Panc1 (cell line): ENCODE results near the gene RICTOR. TPM values are rescaled to one million over a fixed set of nuclear protein-coding genes. Genes with fewer than 3 reads are reported as not detected.

ENCODE experiments used
- ATAC-seq: fragments of 200-7000 bp; cut with Tn5 transposase; 2 replicates; pipeline ENCODE4 v1.9.1; 2020; ENCODE audit warnings: mild to moderate bottlenecking, moderate library complexity
- BruUV-seq: library from RNA; stranded (reverse); fragments of 400-500 nt; replicated peaks from 2 replicates; lab custom pipeline; 2021; lab: Mats Ljungman, UMichigan
- CTCF ChIA-PET: fragments of 300-600 bp; sonication (Branson Sonifier 250); formaldehyde crosslinking; loops from one replicate; lab custom pipeline; 2022; ENCODE audit warnings: antibody characterized with exemption; lab: Charles Lee
- POLR2A ChIA-PET: fragments of 300-600 bp; sonication (Branson Sonifier 250); formaldehyde crosslinking; loops from one replicate; lab custom pipeline; 2022; ENCODE audit warnings: antibody characterized with exemption; lab: Charles Lee
- DNase-seq: peaks from one replicate; pipeline ENCODE4 v3.0.0-alpha.2; 2010; ENCODE audit warnings: low read depth, low spot score
- H3K27ac ChIP-seq: 2 replicates; pipeline ENCODE4 v1.5.1; 2011; ENCODE audit warnings: mild to moderate bottlenecking, low read length, inconsistent platforms
- H3K27me3 ChIP-seq: fragments of 200-500 bp; sonication (Bioruptor generic); 2 replicates; pipeline ENCODE4 v1.6.0; 2014; ENCODE audit warnings: low read length, inconsistent platforms; ENCODE audit not compliant: control insufficient read depth, insufficient read depth
- H3K36me3 ChIP-seq: fragments of 200-500 bp; sonication (Bioruptor generic); 2 replicates; pipeline ENCODE4 v1.5.1; 2014; ENCODE audit warnings: inconsistent platforms, mild to moderate bottlenecking, low read length, moderate library complexity; ENCODE audit not compliant: control insufficient read depth, insufficient read depth
- H3K4me1 ChIP-seq: 2 replicates; pipeline ENCODE4 v1.5.1; 2011; ENCODE audit warnings: inconsistent platforms, mild to moderate bottlenecking, low read length, moderate library complexity; ENCODE audit not compliant: control insufficient read depth, insufficient read depth
- H3K4me3 ChIP-seq, 2 experiments: 2 replicates each; pipeline ENCODE4 v1.5.1; 2011 to 2012; ENCODE audit warnings: low read depth in 2 of 2, low read length in 2 of 2, mild to moderate bottlenecking in 2 of 2, inconsistent platforms in 1 of 2, moderate library complexity in 1 of 2
- H3K9me3 ChIP-seq: fragments of 200-500 bp; sonication (Bioruptor generic); 2 replicates; pipeline ENCODE4 v1.5.1; 2014; ENCODE audit warnings: low read depth, mild to moderate bottlenecking, inconsistent platforms, low read length, moderate library complexity; ENCODE audit not compliant: control insufficient read depth, insufficient read depth
- POLR2AphosphoS5 ChIP-seq: IDR thresholded peaks from 2 replicates; pipeline ENCODE4 v1.6.1; 2012; ENCODE audit warnings: mild to moderate bottlenecking, low read depth, low read length, moderate library complexity
- SIN3A ChIP-seq: IDR thresholded peaks from 2 replicates; pipeline ENCODE4 v1.6.1; 2012; ENCODE audit warnings: low read depth, mild to moderate bottlenecking, low read length, moderate library complexity, borderline replicate concordance; ENCODE audit not compliant: insufficient read depth
- TCF7L2 ChIP-seq: IDR thresholded peaks from 2 replicates; pipeline ENCODE4 v1.6.1; 2011; ENCODE audit warnings: mild to moderate bottlenecking, low read depth, low read length, inconsistent platforms
- in situ Hi-C: cut with HindIII; loops from 2 replicates; pipeline ENCODE4 v1.10.0; 2016; ENCODE audit warnings: low sequenced_read_pairs, low pct_unique_long_range_greater_than_20kb
- intact Hi-C: fragments of 100-400 bp; cut with micrococcal nuclease; formaldehyde crosslinking; loops from one replicate; pipeline ENCODE4 v1.10.0; 2022; ENCODE audit not compliant: unreplicated experiment
- total RNA-seq: library from RNA; stranded (reverse); gene quantifications from one replicate; pipeline ENCODE4 v1.2.1, GENCODE V29; 2021; ENCODE audit not compliant: unreplicated experiment
- TF ChIP-seq, protein P1 (sequence below): fragments of 450-650 bp; IDR thresholded peaks from 2 replicates; pipeline ENCODE4 v1.5.1; 2017; ENCODE audit warnings: mild to moderate bottlenecking
- TF ChIP-seq, protein P2 (sequence below), 2 experiments: IDR thresholded peaks; 2 replicates each; pipeline ENCODE4 v1.6.1; 2011 to 2012; ENCODE audit warnings: low read depth in 2 of 2, control low read depth in 1 of 2, low read length in 1 of 2, mild to moderate bottlenecking in 1 of 2, moderate library complexity in 1 of 2; ENCODE audit not compliant: insufficient read depth in 1 of 2

The RICTOR gene
- total RNA-seq, 1 experiment from 2014 or later, result 21.3 TPM

DNA sequence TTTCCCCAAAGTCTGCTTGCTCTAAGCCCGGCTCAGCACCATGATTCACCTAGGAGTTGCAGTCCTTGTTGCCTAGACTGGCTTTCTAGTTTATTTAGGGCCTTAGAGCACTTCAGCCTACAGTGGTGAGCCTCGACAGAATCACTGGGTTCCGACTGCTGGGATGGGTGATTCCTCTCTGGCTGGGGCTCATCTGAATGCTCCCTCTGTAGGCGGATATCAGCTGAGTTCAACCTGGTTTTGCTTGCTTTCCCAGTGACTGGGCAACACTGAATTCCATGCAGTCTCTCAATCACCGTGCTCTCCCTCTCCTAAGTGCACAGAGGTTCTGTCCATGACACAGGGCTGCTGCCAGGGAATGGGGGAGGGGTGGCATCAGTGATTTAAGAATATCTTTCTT lies 174.3 kb downstream of the RICTOR start:
- DNase-seq (no peak), ATAC-seq (0 out of 2 replicates have a peak, but pooled peaks have one; percentile 34)

DNA sequence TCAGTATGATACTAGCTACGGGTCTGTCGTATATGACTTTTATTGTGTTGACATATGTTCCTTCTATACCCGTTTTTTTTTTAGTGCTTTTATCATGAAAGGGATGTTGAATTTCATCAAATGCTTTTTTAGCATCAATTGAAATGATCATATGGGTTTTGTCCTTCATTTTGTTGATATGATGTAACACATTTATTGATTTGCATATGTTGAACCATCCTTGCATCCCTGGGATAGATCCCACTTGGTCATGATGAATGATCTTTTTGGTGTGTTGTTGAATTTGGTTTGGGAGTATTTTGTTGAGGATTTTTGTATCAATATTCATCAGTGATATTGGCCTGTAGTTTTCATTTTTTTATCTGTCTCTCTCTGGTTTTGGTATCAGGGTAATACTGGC lies 177.4 kb downstream of the RICTOR start:
- in situ Hi-C loops, result no loop called here

More for the DNA sequence above, 174.3 kb downstream of the RICTOR start:
- Histone ChIP-seq H3K4me1 (no peaks in the 10 kb centered on the region), H3K27ac (no peak overlapping the region), H3K36me3 (peaks cover 13% of the 10 kb centered on the region), H3K4me3 (no peak overlapping the region), H3K27me3 (no peaks in the 10 kb centered on the region), H3K9me3 (no peaks in the 10 kb centered on the region)
- POLR2A ChIA-PET, result no interaction called here
- CTCF ChIA-PET, result no interaction called here
- in situ Hi-C loops, result no loop called here
- TF ChIP-seq, protein P1, sequence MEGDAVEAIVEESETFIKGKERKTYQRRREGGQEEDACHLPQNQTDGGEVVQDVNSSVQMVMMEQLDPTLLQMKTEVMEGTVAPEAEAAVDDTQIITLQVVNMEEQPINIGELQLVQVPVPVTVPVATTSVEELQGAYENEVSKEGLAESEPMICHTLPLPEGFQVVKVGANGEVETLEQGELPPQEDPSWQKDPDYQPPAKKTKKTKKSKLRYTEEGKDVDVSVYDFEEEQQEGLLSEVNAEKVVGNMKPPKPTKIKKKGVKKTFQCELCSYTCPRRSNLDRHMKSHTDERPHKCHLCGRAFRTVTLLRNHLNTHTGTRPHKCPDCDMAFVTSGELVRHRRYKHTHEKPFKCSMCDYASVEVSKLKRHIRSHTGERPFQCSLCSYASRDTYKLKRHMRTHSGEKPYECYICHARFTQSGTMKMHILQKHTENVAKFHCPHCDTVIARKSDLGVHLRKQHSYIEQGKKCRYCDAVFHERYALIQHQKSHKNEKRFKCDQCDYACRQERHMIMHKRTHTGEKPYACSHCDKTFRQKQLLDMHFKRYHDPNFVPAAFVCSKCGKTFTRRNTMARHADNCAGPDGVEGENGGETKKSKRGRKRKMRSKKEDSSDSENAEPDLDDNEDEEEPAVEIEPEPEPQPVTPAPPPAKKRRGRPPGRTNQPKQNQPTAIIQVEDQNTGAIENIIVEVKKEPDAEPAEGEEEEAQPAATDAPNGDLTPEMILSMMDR, result no peak
- TF ChIP-seq TCF7L2, result no peak
- no peak for TF ChIP-seq SIN3A
- TF ChIP-seq POLR2AphosphoS5, result no peak
- intact Hi-C loops, result no loop called here
- BruUV-seq, result no TSS peak

More for the DNA sequence above, 177.4 kb downstream of the RICTOR start:
- no TSS peak for BruUV-seq
- POLR2A ChIA-PET, result no interaction called here
- ATAC-seq (no peak), DNase-seq (no peak)
- Histone ChIP-seq H3K4me1 (no peaks in the 10 kb centered on the region), H3K36me3 (no peaks in the 10 kb centered on the region), H3K27ac (no peak overlapping the region), H3K27me3 (no peaks in the 10 kb centered on the region), H3K4me3 (no peak overlapping the region), H3K9me3 (no peaks in the 10 kb centered on the region)
- CTCF ChIA-PET, result no interaction called here
- intact Hi-C loops, result no loop called here
- TF ChIP-seq TCF7L2, result no peak
- TF ChIP-seq, protein P2, sequence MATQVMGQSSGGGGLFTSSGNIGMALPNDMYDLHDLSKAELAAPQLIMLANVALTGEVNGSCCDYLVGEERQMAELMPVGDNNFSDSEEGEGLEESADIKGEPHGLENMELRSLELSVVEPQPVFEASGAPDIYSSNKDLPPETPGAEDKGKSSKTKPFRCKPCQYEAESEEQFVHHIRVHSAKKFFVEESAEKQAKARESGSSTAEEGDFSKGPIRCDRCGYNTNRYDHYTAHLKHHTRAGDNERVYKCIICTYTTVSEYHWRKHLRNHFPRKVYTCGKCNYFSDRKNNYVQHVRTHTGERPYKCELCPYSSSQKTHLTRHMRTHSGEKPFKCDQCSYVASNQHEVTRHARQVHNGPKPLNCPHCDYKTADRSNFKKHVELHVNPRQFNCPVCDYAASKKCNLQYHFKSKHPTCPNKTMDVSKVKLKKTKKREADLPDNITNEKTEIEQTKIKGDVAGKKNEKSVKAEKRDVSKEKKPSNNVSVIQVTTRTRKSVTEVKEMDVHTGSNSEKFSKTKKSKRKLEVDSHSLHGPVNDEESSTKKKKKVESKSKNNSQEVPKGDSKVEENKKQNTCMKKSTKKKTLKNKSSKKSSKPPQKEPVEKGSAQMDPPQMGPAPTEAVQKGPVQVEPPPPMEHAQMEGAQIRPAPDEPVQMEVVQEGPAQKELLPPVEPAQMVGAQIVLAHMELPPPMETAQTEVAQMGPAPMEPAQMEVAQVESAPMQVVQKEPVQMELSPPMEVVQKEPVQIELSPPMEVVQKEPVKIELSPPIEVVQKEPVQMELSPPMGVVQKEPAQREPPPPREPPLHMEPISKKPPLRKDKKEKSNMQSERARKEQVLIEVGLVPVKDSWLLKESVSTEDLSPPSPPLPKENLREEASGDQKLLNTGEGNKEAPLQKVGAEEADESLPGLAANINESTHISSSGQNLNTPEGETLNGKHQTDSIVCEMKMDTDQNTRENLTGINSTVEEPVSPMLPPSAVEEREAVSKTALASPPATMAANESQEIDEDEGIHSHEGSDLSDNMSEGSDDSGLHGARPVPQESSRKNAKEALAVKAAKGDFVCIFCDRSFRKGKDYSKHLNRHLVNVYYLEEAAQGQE (IDR thresholded peaks at IDR 0.05; ENCODE audit: insufficient read depth in 1 of 2, low read depth in 2 of 2, low read length in 1 of 2), result no peak
- TF ChIP-seq SIN3A, result no peak
- no peak for TF ChIP-seq POLR2AphosphoS5
- TF ChIP-seq, protein P1, result no peak
